K562 (cell line): ENCODE data around the gene IMP4. TPM values are rescaled to one million over a fixed set of nuclear protein-coding genes. Genes with fewer than 3 reads are reported as not detected.
A peak's percentile ranks its signal among the peaks of the same experiment; 100 is the strongest.

Experiments used
- ATAC-seq: fragments of 200-7000 bp; cut with Tn5 transposase; 3 replicates; pipeline ENCODE4 v1.9.1; 2020; ENCODE audit warnings: moderate library complexity
- BruUV-seq: library from RNA; stranded (reverse); fragments of 400-500 nt; replicated peaks from 2 replicates; lab custom pipeline; 2021; lab: Mats Ljungman, UMichigan
- CTCF ChIA-PET: fragments of 300-600 bp; formaldehyde crosslinking; extraction: SDS; loops from one replicate; lab custom pipeline; 2021; ENCODE audit warnings: low intra/inter-chr PET ratio; lab: Yijun Ruan, JAX
- POLR2A ChIA-PET: fragments of 300-600, 350-650 bp; sonication (Branson Sonifier 250); formaldehyde crosslinking; extraction: SDS; loops from one replicate; lab custom pipeline; 2021; ENCODE audit warnings: antibody characterized with exemption, inconsistent platforms; lab: Yijun Ruan, JAX
- DNase-seq, 4 experiments: peaks; one replicate each; pipeline versions ENCODE4 v3.0.0 to v3.0.0-alpha.2; 2011 to 2018; ENCODE audit warnings: low spot score in 3 of 4, mixed read lengths in 3 of 4; ENCODE audit errors: extremely low read depth in 1 of 4
- FAIRE-seq: peaks from 2 replicates; lab custom pipeline; 2011; peaks lifted over from hg19 to GRCh38; lab: Jason Lieb, UNC
- H2AFZ ChIP-seq: 2 replicates; pipeline ENCODE4 v1.6.0; 2011; ENCODE audit warnings: low read depth, low read length, control low read depth, inconsistent platforms
- H3K27ac ChIP-seq: fragments of 200-600 bp; 3 replicates; pipeline ENCODE4 v1.8.0; 2011; ENCODE audit warnings: low read depth, mild to moderate bottlenecking, control low read depth, inconsistent platforms, low read length, moderate library complexity, mixed read lengths; ENCODE audit errors: extremely low read depth
- H3K27me3 ChIP-seq, 2 experiments: fragments of 300-600 bp in 1 of 2; 2 replicates in 1 of 2; 3 replicates in 1 of 2; pipeline versions ENCODE4 v1.6.0 to v1.8.0; 2011; ENCODE audit warnings: inconsistent platforms in 2 of 2, low read length in 2 of 2, mild to moderate bottlenecking in 1 of 2, mixed read lengths in 1 of 2, moderate library complexity in 1 of 2; ENCODE audit not compliant: control insufficient read depth in 2 of 2, insufficient read depth in 2 of 2
- H3K36me3 ChIP-seq: fragments of 300-600 bp; 3 replicates; pipeline ENCODE4 v1.8.0; 2011; ENCODE audit warnings: mild to moderate bottlenecking, low read length, inconsistent platforms; ENCODE audit not compliant: control insufficient read depth, insufficient read depth
- H3K4me1 ChIP-seq, 2 experiments: fragments of 200-600 bp in 1 of 2; replicated peaks in 1 of 2; 2 replicates in 1 of 2; 3 replicates in 1 of 2; pipeline versions ENCODE4 v1.5.1 to v1.8.0; 2011; ENCODE audit warnings: inconsistent platforms in 2 of 2, low read length in 2 of 2, mild to moderate bottlenecking in 1 of 2, mixed read lengths in 1 of 2, moderate library complexity in 1 of 2; ENCODE audit not compliant: control insufficient read depth in 2 of 2, insufficient read depth in 2 of 2
- H3K4me2 ChIP-seq: 2 replicates; pipeline ENCODE4 v1.6.1; 2011; ENCODE audit warnings: low read length, control low read depth, inconsistent platforms, mixed read lengths; ENCODE audit not compliant: insufficient read depth
- H3K4me3 ChIP-seq: fragments of 200-600 bp; sonication (generic), shearing (Covaris generic); 2 replicates; pipeline ENCODE4 v1.5.1; 2016; ENCODE audit warnings: control low read depth, inconsistent platforms
- H3K79me2 ChIP-seq: fragments of 200-600 bp; 3 replicates; pipeline ENCODE4 v1.8.0; 2011; ENCODE audit warnings: low read length, inconsistent platforms; ENCODE audit not compliant: control insufficient read depth, insufficient read depth
- H3K9ac ChIP-seq, 2 experiments: 2 replicates each; pipeline versions ENCODE4 v1.6.0 to v1.6.1; 2011; ENCODE audit warnings: low read depth in 2 of 2, low read length in 2 of 2, control low read depth in 1 of 2, inconsistent platforms in 1 of 2, mild to moderate bottlenecking in 1 of 2, mixed read lengths in 1 of 2; ENCODE audit not compliant: insufficient read depth in 1 of 2
- H3K9me1 ChIP-seq: one replicate; pipeline ENCODE4 v1.6.0; 2011; ENCODE audit warnings: inconsistent platforms, mild to moderate bottlenecking, low read length, moderate library complexity; ENCODE audit not compliant: control insufficient read depth, insufficient read depth
- H3K9me3 ChIP-seq: replicated peaks from 2 replicates; pipeline ENCODE4 v1.5.1; 2011; ENCODE audit warnings: low read depth, low read length, inconsistent platforms; ENCODE audit not compliant: control insufficient read depth, insufficient read depth
- H4K20me1 ChIP-seq: replicated peaks from 2 replicates; pipeline ENCODE4 v1.6.1; 2011; ENCODE audit warnings: low read length, inconsistent platforms, mixed read lengths; ENCODE audit not compliant: control insufficient read depth, insufficient read depth
- EGR1 ChIP-seq: fragments of 450-650 bp; conservative IDR thresholded peaks from 2 replicates; pipeline ENCODE4 v1.6.1; 2017; ENCODE audit warnings: mild to moderate bottlenecking
- ELF4 ChIP-seq: fragments of 450-650 bp; formaldehyde crosslinking; IDR thresholded peaks from 2 replicates; pipeline ENCODE4 v1.4.0; 2022; ENCODE audit warnings: missing genetic modification characterization
- NEUROD1 ChIP-seq: fragments of 150-350 bp; IDR thresholded peaks from 2 replicates; pipeline ENCODE4 v1.6.1; 2014; ENCODE audit warnings: borderline replicate concordance, low read length, low read depth; ENCODE audit not compliant: partially characterized antibody
- POLR2A ChIP-seq: fragments of 450-650 bp; conservative IDR thresholded peaks from 2 replicates; pipeline ENCODE4 v1.6.1; 2016
- RAD21 ChIP-seq, 2 experiments: fragments of 250-450 bp in 1 of 2; fragments of 450-650 bp in 1 of 2; sonication (Bioruptor Pico) in 1 of 2; formaldehyde crosslinking in 1 of 2; IDR thresholded peaks in 1 of 2; conservative IDR thresholded peaks in 1 of 2; 2 replicates each; pipeline versions ENCODE4 v1.4.0 to v1.8.0; 2020 to 2022; ENCODE audit warnings: mild to moderate bottlenecking in 2 of 2, moderate library complexity in 1 of 2
- RBM39 ChIP-seq: fragments of 200-400 bp; formaldehyde crosslinking; optimal IDR thresholded peaks from 2 replicates; pipeline ENCODE3; 2018; ENCODE audit warnings: low read depth, low read length
- RUNX1 ChIP-seq: sonication (generic); IDR thresholded peaks from 2 replicates; pipeline ENCODE4 v1.6.1; 2016; ENCODE audit warnings: antibody characterized with exemption, low read depth
- ZC3H11A ChIP-seq: IDR thresholded peaks from 2 replicates; pipeline ENCODE4 v1.6.1; 2012; ENCODE audit warnings: low read depth, low read length, improper control_type of control experiment
- ZNF232 ChIP-seq: sonication (generic); formaldehyde crosslinking; IDR thresholded peaks from 2 replicates; pipeline ENCODE4 v1.8.0; 2022; ENCODE audit warnings: mild to moderate bottlenecking, missing genetic modification reagents
- whole genome bisulfite sequencing: fragments of 100-300 bp; shearing (Covaris generic); methylation state at CpG from one replicate; pipeline ENCODE4 v1.1.6; 2016; ENCODE audit warnings: low coverage, mixed read lengths; ENCODE audit not compliant: insufficient coverage; ENCODE audit errors: missing lambda C conversion rate; 5-methylcytosine and 5-hydroxymethylcytosine counted together
- in situ Hi-C: fragments of 300-500 bp; cut with MboI; formaldehyde crosslinking; loops from 4 replicates; pipeline ENCODE4 v1.15.0; 2018; ENCODE audit warnings: inconsistent platforms, mixed read lengths
- intact Hi-C: fragments of 100-400 bp; cut with micrococcal nuclease; formaldehyde crosslinking; loops from 2 replicates; pipeline ENCODE4 v1.14.2; 2022
- polyA plus RNA-seq, 8 experiments: library from polyadenylated mRNA; depleted of rRNA in 4 of 8; stranded (reverse) in 5 of 8; unstranded in 3 of 8; fragments of >200 nt; fragmentation: Nextera tagmentation in 2 of 8; fragmentation: Illumina TruSeq in 1 of 8; extraction: Ambion mirVana in 2 of 8; extraction: Trizol in 1 of 8; gene quantifications; 2 replicates each; pipeline versions ENCODE4 v1.2.1 to v1.2.3, GENCODE V29; 2011 to 2014; ENCODE audit warnings: inconsistent platforms in 1 of 8, missing spikeins in 1 of 8
- total RNA-seq, 7 experiments: library from RNA; depleted of rRNA in 6 of 7; stranded (reverse); fragments of >200 nt in 6 of 7; fragmentation: Illumina TruSeq in 2 of 7; extraction: Trizol in 2 of 7; gene quantifications; 2 replicates each; pipeline versions ENCODE4 v1.2.1 to v1.2.3, GENCODE V29; 2011 to 2021; ENCODE audit warnings: low replicate concordance in 1 of 7
- TF ChIP-seq, protein P1 (sequence below): fragments of 450-650 bp; IDR thresholded peaks from 2 replicates; pipeline ENCODE4 v1.7.1; 2018; ENCODE audit warnings: mild to moderate bottlenecking, low read depth; ENCODE audit not compliant: partially characterized antibody
- TF ChIP-seq, protein P2 (sequence below): sonication (generic); formaldehyde crosslinking; IDR thresholded peaks from 2 replicates; pipeline ENCODE4 v1.8.1; 2023; ENCODE audit warnings: missing genetic modification reagents, mild to moderate bottlenecking, borderline replicate concordance
- TF ChIP-seq, protein P3 (sequence below): fragments of 250-450 bp; sonication (Bioruptor Pico); IDR thresholded peaks from 2 replicates; pipeline ENCODE4 v1.8.0; 2021; ENCODE audit warnings: moderate library complexity, mild to moderate bottlenecking, inconsistent platforms
- TF ChIP-seq, protein P4 (sequence below): IDR thresholded peaks from 2 replicates; pipeline ENCODE4 v1.6.1; 2016; ENCODE audit warnings: missing genetic modification characterization, missing compliant biosample characterization

The IMP4 gene
- total and polyA plus RNA-seq, 9 of the 15 experiments (the other 6 are each of a cell fraction or from before 2014, with no cell fraction given): 35.4 to 209 (median 100.0) TPM

DNA sequence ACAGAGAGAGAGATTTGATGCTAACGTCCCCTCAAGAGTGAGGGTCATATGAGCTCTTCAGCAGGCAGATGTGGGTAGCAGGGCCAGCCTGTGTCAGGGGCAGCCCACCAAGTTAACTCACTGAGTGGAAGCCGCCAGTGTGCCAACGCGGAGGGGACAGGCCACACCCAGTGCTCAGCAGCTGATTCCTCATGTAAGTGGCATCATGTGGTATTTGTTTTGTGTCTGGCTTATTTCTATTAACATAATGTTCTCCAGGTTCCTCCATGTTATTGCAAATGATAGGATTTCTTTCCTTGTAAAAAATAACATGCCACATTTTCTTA lies 4.0 kb downstream of the IMP4 start:
- H3K9ac ChIP-seq: peak overlapping the region in 1 of 2 experiments; percentile 56; a peak in 1 of 4 replicates
- TF ChIP-seq, protein P1, sequence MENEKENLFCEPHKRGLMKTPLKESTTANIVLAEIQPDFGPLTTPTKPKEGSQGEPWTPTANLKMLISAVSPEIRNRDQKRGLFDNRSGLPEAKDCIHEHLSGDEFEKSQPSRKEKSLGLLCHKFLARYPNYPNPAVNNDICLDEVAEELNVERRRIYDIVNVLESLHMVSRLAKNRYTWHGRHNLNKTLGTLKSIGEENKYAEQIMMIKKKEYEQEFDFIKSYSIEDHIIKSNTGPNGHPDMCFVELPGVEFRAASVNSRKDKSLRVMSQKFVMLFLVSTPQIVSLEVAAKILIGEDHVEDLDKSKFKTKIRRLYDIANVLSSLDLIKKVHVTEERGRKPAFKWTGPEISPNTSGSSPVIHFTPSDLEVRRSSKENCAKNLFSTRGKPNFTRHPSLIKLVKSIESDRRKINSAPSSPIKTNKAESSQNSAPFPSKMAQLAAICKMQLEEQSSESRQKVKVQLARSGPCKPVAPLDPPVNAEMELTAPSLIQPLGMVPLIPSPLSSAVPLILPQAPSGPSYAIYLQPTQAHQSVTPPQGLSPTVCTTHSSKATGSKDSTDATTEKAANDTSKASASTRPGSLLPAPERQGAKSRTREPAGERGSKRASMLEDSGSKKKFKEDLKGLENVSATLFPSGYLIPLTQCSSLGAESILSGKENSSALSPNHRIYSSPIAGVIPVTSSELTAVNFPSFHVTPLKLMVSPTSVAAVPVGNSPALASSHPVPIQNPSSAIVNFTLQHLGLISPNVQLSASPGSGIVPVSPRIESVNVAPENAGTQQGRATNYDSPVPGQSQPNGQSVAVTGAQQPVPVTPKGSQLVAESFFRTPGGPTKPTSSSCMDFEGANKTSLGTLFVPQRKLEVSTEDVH: no peak
- TF ChIP-seq RUNX1: no peak
- TF ChIP-seq ZNF232 (CRISPR knock-in tag): no peak
- no peak for TF ChIP-seq NEUROD1
- TF ChIP-seq RAD21 (CRISPR knock-in tag; conservative IDR thresholded peaks at IDR 0.05 in 1 of 2, IDR thresholded peaks at IDR 0.05 in 1 of 2): no peak
- TF ChIP-seq POLR2A: no peak
- no peak for TF ChIP-seq ELF4 (CRISPR knock-in tag)
- no peak for TF ChIP-seq ZC3H11A
- TF ChIP-seq RBM39: no peak
- TF ChIP-seq, protein P2, sequence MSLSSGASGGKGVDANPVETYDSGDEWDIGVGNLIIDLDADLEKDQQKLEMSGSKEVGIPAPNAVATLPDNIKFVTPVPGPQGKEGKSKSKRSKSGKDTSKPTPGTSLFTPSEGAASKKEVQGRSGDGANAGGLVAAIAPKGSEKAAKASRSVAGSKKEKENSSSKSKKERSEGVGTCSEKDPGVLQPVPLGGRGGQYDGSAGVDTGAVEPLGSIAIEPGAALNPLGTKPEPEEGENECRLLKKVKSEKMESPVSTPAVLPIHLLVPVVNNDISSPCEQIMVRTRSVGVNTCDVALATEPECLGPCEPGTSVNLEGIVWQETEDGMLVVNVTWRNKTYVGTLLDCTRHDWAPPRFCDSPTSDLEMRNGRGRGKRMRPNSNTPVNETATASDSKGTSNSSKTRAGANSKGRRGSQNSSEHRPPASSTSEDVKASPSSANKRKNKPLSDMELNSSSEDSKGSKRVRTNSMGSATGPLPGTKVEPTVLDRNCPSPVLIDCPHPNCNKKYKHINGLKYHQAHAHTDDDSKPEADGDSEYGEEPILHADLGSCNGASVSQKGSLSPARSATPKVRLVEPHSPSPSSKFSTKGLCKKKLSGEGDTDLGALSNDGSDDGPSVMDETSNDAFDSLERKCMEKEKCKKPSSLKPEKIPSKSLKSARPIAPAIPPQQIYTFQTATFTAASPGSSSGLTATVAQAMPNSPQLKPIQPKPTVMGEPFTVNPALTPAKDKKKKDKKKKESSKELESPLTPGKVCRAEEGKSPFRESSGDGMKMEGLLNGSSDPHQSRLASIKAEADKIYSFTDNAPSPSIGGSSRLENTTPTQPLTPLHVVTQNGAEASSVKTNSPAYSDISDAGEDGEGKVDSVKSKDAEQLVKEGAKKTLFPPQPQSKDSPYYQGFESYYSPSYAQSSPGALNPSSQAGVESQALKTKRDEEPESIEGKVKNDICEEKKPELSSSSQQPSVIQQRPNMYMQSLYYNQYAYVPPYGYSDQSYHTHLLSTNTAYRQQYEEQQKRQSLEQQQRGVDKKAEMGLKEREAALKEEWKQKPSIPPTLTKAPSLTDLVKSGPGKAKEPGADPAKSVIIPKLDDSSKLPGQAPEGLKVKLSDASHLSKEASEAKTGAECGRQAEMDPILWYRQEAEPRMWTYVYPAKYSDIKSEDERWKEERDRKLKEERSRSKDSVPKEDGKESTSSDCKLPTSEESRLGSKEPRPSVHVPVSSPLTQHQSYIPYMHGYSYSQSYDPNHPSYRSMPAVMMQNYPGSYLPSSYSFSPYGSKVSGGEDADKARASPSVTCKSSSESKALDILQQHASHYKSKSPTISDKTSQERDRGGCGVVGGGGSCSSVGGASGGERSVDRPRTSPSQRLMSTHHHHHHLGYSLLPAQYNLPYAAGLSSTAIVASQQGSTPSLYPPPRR: no peak
- TF ChIP-seq, protein P3, sequence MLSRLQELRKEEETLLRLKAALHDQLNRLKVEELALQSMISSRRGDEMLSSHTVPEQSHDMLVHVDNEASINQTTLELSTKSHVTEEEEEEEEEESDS (CRISPR knock-in tag): no peak
- TF ChIP-seq, protein P4, sequence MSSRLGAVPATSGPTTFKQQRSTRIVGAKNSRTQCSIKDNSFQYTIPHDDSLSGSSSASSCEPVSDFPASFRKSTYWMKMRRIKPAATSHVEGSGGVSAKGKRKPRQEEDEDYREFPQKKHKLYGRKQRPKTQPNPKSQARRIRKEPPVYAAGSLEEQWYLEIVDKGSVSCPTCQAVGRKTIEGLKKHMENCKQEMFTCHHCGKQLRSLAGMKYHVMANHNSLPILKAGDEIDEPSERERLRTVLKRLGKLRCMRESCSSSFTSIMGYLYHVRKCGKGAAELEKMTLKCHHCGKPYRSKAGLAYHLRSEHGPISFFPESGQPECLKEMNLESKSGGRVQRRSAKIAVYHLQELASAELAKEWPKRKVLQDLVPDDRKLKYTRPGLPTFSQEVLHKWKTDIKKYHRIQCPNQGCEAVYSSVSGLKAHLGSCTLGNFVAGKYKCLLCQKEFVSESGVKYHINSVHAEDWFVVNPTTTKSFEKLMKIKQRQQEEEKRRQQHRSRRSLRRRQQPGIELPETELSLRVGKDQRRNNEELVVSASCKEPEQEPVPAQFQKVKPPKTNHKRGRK (tag): no peak
- no peak for TF ChIP-seq EGR1

More for the DNA sequence above, 4.0 kb downstream of the IMP4 start:
- in situ Hi-C loops: loop anchor here (25.0 kb wide), 2 partner anchors 891 to 1166 kb away; no protein-coding TSS in a partner anchor
- intact Hi-C loops: loop anchor here (10.0 kb wide), 1 partner anchor 78 kb away; no protein-coding TSS in a partner anchor
- Histone ChIP-seq H3K9me3 (no peaks in the 10 kb centered on the region), H3K27me3 (no peaks in the 10 kb centered on the region), H3K9me1 (no peaks in the 10 kb centered on the region), H3K4me2 (no peak overlapping the region), H3K4me1 (peaks cover 0 to 28% of the 10 kb centered on the region in 2 experiments; a peak in 3 of 5 replicates), H4K20me1 (no peaks in the 10 kb centered on the region), H3K36me3 (peaks cover 54% of the 10 kb centered on the region), H3K79me2 (peaks cover 30% of the 10 kb centered on the region), H3K4me3 (no peak overlapping the region), H2AFZ (no peak overlapping the region), H3K27ac (no peak overlapping the region)
- ATAC-seq (no peak), DNase-seq (no peak), FAIRE-seq (no peak)
- ChIA-PET POLR2A (interaction anchor here (6.1 kb wide), 1 partner anchor 7 kb away, joined by 63 read pairs; the partner anchor contains the start of gene PTPN18), CTCF (no interaction called here)
- BruUV-seq: no TSS peak
- WGBS: 96% methylated on average over 4 of the region's 4 CpGs
